Ishikawa (cell line): Measurements from ENCODE around the gene ASB6.

ENCODE experiments used
- CEBPB ChIP-seq: IDR thresholded peaks from 2 replicates; pipeline ENCODE4 v1.6.1; 2012
- CREB1 ChIP-seq: IDR thresholded peaks from 2 replicates; pipeline ENCODE4 v1.6.1; 2012; ENCODE audit warnings: low read depth
- EGR1 ChIP-seq: IDR thresholded peaks from 2 replicates; pipeline ENCODE4 v1.6.1; 2012
- EP300 ChIP-seq: IDR thresholded peaks from 2 replicates; pipeline ENCODE4 v1.6.1; 2012; ENCODE audit warnings: borderline replicate concordance
- FOXM1 ChIP-seq: IDR thresholded peaks from 2 replicates; pipeline ENCODE4 v1.6.1; 2012; ENCODE audit warnings: low read depth, borderline replicate concordance
- MAX ChIP-seq: IDR thresholded peaks from 2 replicates; pipeline ENCODE4 v1.6.1; 2012
- NFIC ChIP-seq: IDR thresholded peaks from 2 replicates; pipeline ENCODE4 v1.6.1; 2012
- RAD21 ChIP-seq: IDR thresholded peaks from 2 replicates; pipeline ENCODE4 v1.6.1; 2012; ENCODE audit warnings: low read depth
- REST ChIP-seq: IDR thresholded peaks from 2 replicates; pipeline ENCODE4 v1.6.1; 2012; ENCODE audit warnings: low read depth, mild to moderate bottlenecking
- TAF1 ChIP-seq: IDR thresholded peaks from 2 replicates; pipeline ENCODE4 v1.6.1; 2012; ENCODE audit warnings: low read depth, mild to moderate bottlenecking
- TCF12 ChIP-seq: IDR thresholded peaks from 2 replicates; pipeline ENCODE4 v1.6.1; 2012; ENCODE audit warnings: low read depth
- TEAD4 ChIP-seq: IDR thresholded peaks from 2 replicates; pipeline ENCODE4 v1.6.1; 2012
- USF1 ChIP-seq: IDR thresholded peaks from 2 replicates; pipeline ENCODE4 v1.6.1; 2012
- YY1 ChIP-seq: IDR thresholded peaks from 2 replicates; pipeline ENCODE4 v1.6.1; 2012; ENCODE audit warnings: low read depth
- ZBTB7A ChIP-seq: IDR thresholded peaks from 2 replicates; pipeline ENCODE4 v1.6.1; 2012; ENCODE audit warnings: low read depth

ASB6 gene

GRCh38 chr9:129633848-129634247, 8.1 kb downstream of the ASB6 start:
- TF ChIP-seq TAF1 (no peak), TEAD4 (no peak), ZBTB7A (no peak), RAD21 (no peak), CEBPB (no peak), FOXM1 (no peak), REST (no peak), NFIC (no peak), EP300 (no peak), CREB1 (no peak), TCF12 (no peak), EGR1 (no peak), USF1 (no peak), YY1 (no peak), MAX (no peak)

- TF ChIP-seq EP300 (no peak), FOXM1 (no peak), CREB1 (no peak), ZBTB7A (no peak), TEAD4 (no peak), EGR1 (no peak), YY1 (no peak), REST (no peak), NFIC (no peak), TAF1 (no peak), TCF12 (no peak), RAD21 (no peak), CEBPB (no peak), USF1 (no peak), MAX (no peak)
These were observed 8.7 kb downstream of the ASB6 start for GRCh38 chr9:129633207-129633606.

GRCh38 chr9:129632460-129632859, 9.5 kb downstream of the ASB6 start:
- no peak for TF ChIP-seq TEAD4
- TF ChIP-seq FOXM1 = no peak
- TF ChIP-seq ZBTB7A = no peak
- TF ChIP-seq CEBPB = no peak
- no peak for TF ChIP-seq REST
- TF ChIP-seq TCF12 = no peak
- no peak for TF ChIP-seq CREB1
- no peak for TF ChIP-seq EP300
- no peak for TF ChIP-seq MAX
- TF ChIP-seq USF1 = no peak
- TF ChIP-seq TAF1 = no peak
- TF ChIP-seq NFIC = no peak
- TF ChIP-seq RAD21 = no peak
- TF ChIP-seq EGR1 = no peak

- TF ChIP-seq NFIC (peak; percentile 12; the same call in 1 of the 2 replicates), RAD21 (no peak)
These were observed 10.2 kb downstream of the ASB6 start for GRCh38 chr9:129631674-129632129.
